Measurements from ENCODE around the gene CACHD1.

GRCh38 chr1:64650411-64650810 lies 180.5 kb downstream of the CACHD1 start:
- TF ChIP-seq GABPA (IDR thresholded peaks at IDR 0.05; ENCODE audit: low read depth): no peak
- TF ChIP-seq CTCF (IDR thresholded peaks at IDR 0.05; ENCODE audit: insufficient read depth, low read length): no peak
- no peak for TF ChIP-seq POLR2AphosphoS5 (IDR thresholded peaks at IDR 0.05; ENCODE audit: low read depth)

Measured in HL-60 (cell line).